Measurements from ENCODE around the gene EBNA1BP2. TPM values are rescaled to one million over a fixed set of nuclear protein-coding genes. Genes with fewer than 3 reads are reported as not detected.

The EBNA1BP2 gene
- total and polyA plus RNA-seq, 2 of the 4 experiments (the other 2 are of a cell fraction) = 82.8 to 135 TPM

DNA sequence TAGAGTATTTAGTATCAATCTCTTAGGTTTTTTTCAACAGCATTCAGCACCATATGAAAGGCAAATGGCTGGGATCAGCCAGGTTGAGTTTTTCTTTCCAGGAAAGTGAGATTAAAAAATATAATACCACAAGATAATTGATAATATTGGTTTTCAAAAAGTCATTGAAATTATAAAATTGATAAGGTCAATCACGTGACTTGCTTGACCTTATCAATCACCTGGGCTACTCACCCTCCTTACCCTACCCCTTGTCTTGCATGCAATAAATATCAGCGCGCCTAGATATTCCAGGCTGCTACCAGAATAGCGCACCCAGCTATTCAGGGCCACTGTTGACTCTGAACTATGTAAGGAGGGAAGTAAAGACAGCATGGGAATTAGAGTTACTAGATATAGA is 31.5 kb downstream of the EBNA1BP2 start:
- no peak overlapping the region for H4K91ac ChIP-seq (ENCODE audit: insufficient read depth, low read depth, low read length)
- BruUV-seq (replicated peaks) = no TSS peak
- no peaks in the 10 kb centered on the region for H3K4me1 ChIP-seq (ENCODE audit: control insufficient read depth, insufficient read depth, low read length)
- no peak overlapping the region for H2BK20ac ChIP-seq (ENCODE audit: low read depth, low read length)
- no peaks in the 10 kb centered on the region for H4K20me1 ChIP-seq (ENCODE audit: insufficient read depth, low read length)
- no peak overlapping the region for H3K18ac ChIP-seq (ENCODE audit: low read depth, low read length)
- H3K14ac ChIP-seq (replicated peaks; ENCODE audit: low read depth, low read length) = no peak overlapping the region
- no peak overlapping the region for H3K23ac ChIP-seq (ENCODE audit: low read depth, low read length)
- no peak overlapping the region for H2BK5ac ChIP-seq (ENCODE audit: low read depth, low read length, poor library complexity, severe bottlenecking)
- H4K5ac ChIP-seq (ENCODE audit: low read depth, low read length) = no peak overlapping the region
- peaks cover 13% of the 10 kb centered on the region for H3K27me3 ChIP-seq (ENCODE audit: control insufficient read depth, insufficient read depth, low read length)
- no peaks in the 10 kb centered on the region for H3K9me1 ChIP-seq (ENCODE audit: insufficient read depth, low read length)
- WGBS, 2 experiments (ENCODE audit: extremely low coverage in 2 of 2, insufficient read length in 1 of 2) = 100% methylated on average over 1 of the region's 4 CpGs; no CpG with 5 or more reads in 1 of the 2 experiments
- no peak overlapping the region for H2BK15ac ChIP-seq (ENCODE audit: low read depth, low read length)
- H2AK5ac ChIP-seq (ENCODE audit: low read depth, low read length) = no peak overlapping the region
- dilution Hi-C loops (cut with HindIII; ENCODE audit: low sequenced_read_pairs, unreplicated experiment) = no loop called here
- H3K27ac ChIP-seq (ENCODE audit: insufficient read depth, low read length) = no peak overlapping the region
- in situ Hi-C loops (cut with MboI; ENCODE audit: low sequenced_read_pairs) = no loop called here
- H2BK120ac ChIP-seq (ENCODE audit: low read depth, low read length) = no peak overlapping the region
- H4K8ac ChIP-seq (ENCODE audit: low read depth in 2 of 2, low read length in 2 of 2) = no peak overlapping the region
- H3K4ac ChIP-seq (ENCODE audit: low read depth, low read length) = no peak overlapping the region
- H3K79me1 ChIP-seq (ENCODE audit: low read depth in 1 of 2, low read length in 2 of 2) = no peaks in the 10 kb centered on the region
- CTCF ChIA-PET = no interaction called here
- ATAC-seq (ENCODE audit: low read depth) = no peak
- no peak overlapping the region for H2AK9ac ChIP-seq (replicated peaks; ENCODE audit: low read depth, low read length, poor library complexity)
- no peak for TF ChIP-seq MXI1 (IDR thresholded peaks at IDR 0.05; ENCODE audit: borderline replicate concordance, low read depth, low read length)
- no peak for TF ChIP-seq FOS (IDR thresholded peaks at IDR 0.05; ENCODE audit: low read depth, low read length)
- no peak for TF ChIP-seq RAD21 (IDR thresholded peaks at IDR 0.05; ENCODE audit: low read length)
- no peak for TF ChIP-seq NFE2L2 (IDR thresholded peaks at IDR 0.05; ENCODE audit: low read depth, low read length)
- TF ChIP-seq MAZ (IDR thresholded peaks at IDR 0.05; ENCODE audit: borderline replicate concordance, low read depth, low read length) = no peak
- no peak for TF ChIP-seq BHLHE40 (IDR thresholded peaks at IDR 0.05; ENCODE audit: low read depth, low read length)
- TF ChIP-seq, protein P1, sequence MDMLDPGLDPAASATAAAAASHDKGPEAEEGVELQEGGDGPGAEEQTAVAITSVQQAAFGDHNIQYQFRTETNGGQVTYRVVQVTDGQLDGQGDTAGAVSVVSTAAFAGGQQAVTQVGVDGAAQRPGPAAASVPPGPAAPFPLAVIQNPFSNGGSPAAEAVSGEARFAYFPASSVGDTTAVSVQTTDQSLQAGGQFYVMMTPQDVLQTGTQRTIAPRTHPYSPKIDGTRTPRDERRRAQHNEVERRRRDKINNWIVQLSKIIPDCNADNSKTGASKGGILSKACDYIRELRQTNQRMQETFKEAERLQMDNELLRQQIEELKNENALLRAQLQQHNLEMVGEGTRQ (IDR thresholded peaks at IDR 0.05; ENCODE audit: low read depth, low read length) = no peak
- TF ChIP-seq CHD1 (IDR thresholded peaks at IDR 0.05; ENCODE audit: low read depth, low read length) = no peak
- TF ChIP-seq CEBPB (IDR thresholded peaks at IDR 0.05; ENCODE audit: low read depth, low read length) = no peak
- TF ChIP-seq, protein P2, sequence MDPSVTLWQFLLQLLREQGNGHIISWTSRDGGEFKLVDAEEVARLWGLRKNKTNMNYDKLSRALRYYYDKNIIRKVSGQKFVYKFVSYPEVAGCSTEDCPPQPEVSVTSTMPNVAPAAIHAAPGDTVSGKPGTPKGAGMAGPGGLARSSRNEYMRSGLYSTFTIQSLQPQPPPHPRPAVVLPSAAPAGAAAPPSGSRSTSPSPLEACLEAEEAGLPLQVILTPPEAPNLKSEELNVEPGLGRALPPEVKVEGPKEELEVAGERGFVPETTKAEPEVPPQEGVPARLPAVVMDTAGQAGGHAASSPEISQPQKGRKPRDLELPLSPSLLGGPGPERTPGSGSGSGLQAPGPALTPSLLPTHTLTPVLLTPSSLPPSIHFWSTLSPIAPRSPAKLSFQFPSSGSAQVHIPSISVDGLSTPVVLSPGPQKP (IDR thresholded peaks at IDR 0.05; ENCODE audit: borderline replicate concordance, low read depth, low read length) = no peak
- TF ChIP-seq RCOR1 (IDR thresholded peaks at IDR 0.05; ENCODE audit: insufficient replicate concordance, low read length) = no peak
- TF ChIP-seq, protein P3, sequence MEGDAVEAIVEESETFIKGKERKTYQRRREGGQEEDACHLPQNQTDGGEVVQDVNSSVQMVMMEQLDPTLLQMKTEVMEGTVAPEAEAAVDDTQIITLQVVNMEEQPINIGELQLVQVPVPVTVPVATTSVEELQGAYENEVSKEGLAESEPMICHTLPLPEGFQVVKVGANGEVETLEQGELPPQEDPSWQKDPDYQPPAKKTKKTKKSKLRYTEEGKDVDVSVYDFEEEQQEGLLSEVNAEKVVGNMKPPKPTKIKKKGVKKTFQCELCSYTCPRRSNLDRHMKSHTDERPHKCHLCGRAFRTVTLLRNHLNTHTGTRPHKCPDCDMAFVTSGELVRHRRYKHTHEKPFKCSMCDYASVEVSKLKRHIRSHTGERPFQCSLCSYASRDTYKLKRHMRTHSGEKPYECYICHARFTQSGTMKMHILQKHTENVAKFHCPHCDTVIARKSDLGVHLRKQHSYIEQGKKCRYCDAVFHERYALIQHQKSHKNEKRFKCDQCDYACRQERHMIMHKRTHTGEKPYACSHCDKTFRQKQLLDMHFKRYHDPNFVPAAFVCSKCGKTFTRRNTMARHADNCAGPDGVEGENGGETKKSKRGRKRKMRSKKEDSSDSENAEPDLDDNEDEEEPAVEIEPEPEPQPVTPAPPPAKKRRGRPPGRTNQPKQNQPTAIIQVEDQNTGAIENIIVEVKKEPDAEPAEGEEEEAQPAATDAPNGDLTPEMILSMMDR (conservative IDR thresholded peaks at IDR 0.05; ENCODE audit: low read depth, low read length) = no peak
- no peak for TF ChIP-seq RFX5 (IDR thresholded peaks at IDR 0.05; ENCODE audit: low read depth, low read length)
- no peak for TF ChIP-seq SMC3 (IDR thresholded peaks at IDR 0.05; ENCODE audit: low read depth, low read length)
- TF ChIP-seq POLR2A (IDR thresholded peaks at IDR 0.05; ENCODE audit: low read depth, low read length) = no peak
- TF ChIP-seq MAFK (IDR thresholded peaks at IDR 0.05; ENCODE audit: low read depth, low read length) = no peak
- H3K9ac ChIP-seq (ENCODE audit: low read depth, low read length) = no peak overlapping the region
- POLR2A ChIA-PET (ENCODE audit: unreplicated experiment) = no interaction called here
- no peaks in the 10 kb centered on the region for H3K36me3 ChIP-seq (ENCODE audit: control insufficient read depth, insufficient read depth, low read length)
- intact Hi-C loops (cut with micrococcal nuclease) = loop anchor here (5.0 kb wide), 1 partner anchor 58 kb away; no protein-coding TSS in a partner anchor
- no peak overlapping the region for H2AFZ ChIP-seq (replicated peaks; ENCODE audit: low read length, poor library complexity)
- no peak overlapping the region for H3K4me3 ChIP-seq (ENCODE audit: insufficient read depth, low read depth, low read length)
- no peak for DNase-seq
- H3K56ac ChIP-seq (ENCODE audit: extremely low read depth, insufficient read depth, low read length) = no peak overlapping the region
- no peaks in the 10 kb centered on the region for H3K9me3 ChIP-seq (ENCODE audit: control insufficient read depth, insufficient read depth, low read length)
- no peak overlapping the region for H3K4me2 ChIP-seq (ENCODE audit: low read depth, low read length)

All from IMR-90 (cell line).